IPS-NIHi7 (cell line): ENCODE measurements around the gene OXLD1.
"Not testable (repeated sequence)": the region's sequence is repeated elsewhere in the genome, so short reads cannot be mapped to it uniquely, and the experiment has no call there.

ENCODE experiments used
- DNase-seq: peaks from one replicate; pipeline ENCODE4 v3.0.0; 2012; ENCODE audit warnings: mixed read lengths; ENCODE audit errors: extremely low spot score

Gene OXLD1

GRCh38 chr17:81683584-81684441 lies 17.4 kb upstream of the OXLD1 start, which contains the start of the genes ARL16 and HGS:
Gene ARL16, minus strand, starts transcription at chr17:81683797. Its CDS starts 44 bp downstream, at chr17:81683753.
Gene HGS, plus strand, starts transcription at chr17:81684011. Its CDS starts 56 bp downstream, at chr17:81684067.
- DNase-seq, result peak; percentile 100

- DNase-seq, result no peak
Observed at GRCh38 chr17:81683208-81683583, 16.8 kb upstream of the OXLD1 start.

GRCh38 chr17:81682565-81683207 lies 16.3 kb upstream of the OXLD1 start:
- no peak for DNase-seq

- DNase-seq, result no peak
Observed at GRCh38 chr17:81681672-81682071, 15.3 kb upstream of the OXLD1 start.

- no peak for DNase-seq
Observed at GRCh38 chr17:81680150-81680549, 13.7 kb upstream of the OXLD1 start.

- no peak for DNase-seq
Observed at GRCh38 chr17:81676906-81677305, 10.5 kb upstream of the OXLD1 start.

- DNase-seq, result not testable (repeated sequence)
Observed at GRCh38 chr17:81675515-81676221, 9.3 kb upstream of the OXLD1 start.

- DNase-seq, result no peak
Observed at GRCh38 chr17:81673561-81674258, 7.3 kb upstream of the OXLD1 start.

- DNase-seq, result no peak
Observed at GRCh38 chr17:81672954-81673353, 6.5 kb upstream of the OXLD1 start.

- no peak for DNase-seq
Observed at GRCh38 chr17:81672504-81672903, 6.1 kb upstream of the OXLD1 start.

- DNase-seq, result no peak
Observed at GRCh38 chr17:81667754-81668153, 1.3 kb upstream of the OXLD1 start.

GRCh38 chr17:81666092-81666341 lies 388 bp downstream of the OXLD1 start:
- peak; percentile 60 for DNase-seq

GRCh38 chr17:81665205-81666091 lies 957 bp downstream of the OXLD1 start:
- DNase-seq, result no peak

GRCh38 chr17:81664051-81664470 lies 2.3 kb downstream of the OXLD1 start:
- no peak for DNase-seq

- no peak for DNase-seq
Observed at GRCh38 chr17:81662002-81662401, 4.4 kb downstream of the OXLD1 start.

- DNase-seq, result no peak
Observed at GRCh38 chr17:81660441-81660840, 6.0 kb downstream of the OXLD1 start.

- no peak for DNase-seq
Observed at GRCh38 chr17:81659038-81659437, 7.4 kb downstream of the OXLD1 start.

GRCh38 chr17:81656835-81657234 lies 9.6 kb downstream of the OXLD1 start:
- DNase-seq, result peak; percentile 2

- peak; percentile 3 for DNase-seq
Observed at GRCh38 chr17:81656118-81656743, 10.2 kb downstream of the OXLD1 start, which contains the start of gene PDE6G. Gene PDE6G, minus strand, starts transcription at chr17:81656542. Its CDS starts 3,237 bp downstream, at chr17:81653305.

- DNase-seq, result peak; percentile 15
Observed at GRCh38 chr17:81655378-81656117, 10.9 kb downstream of the OXLD1 start.
